ENCODE data around the gene MED4. TPM values are rescaled to one million over a fixed set of nuclear protein-coding genes. Genes with fewer than 3 reads are reported as not detected.

MED4 gene
- total RNA-seq, 2 experiments from 2014 or later: 55.4 to 58.7 TPM

DNA sequence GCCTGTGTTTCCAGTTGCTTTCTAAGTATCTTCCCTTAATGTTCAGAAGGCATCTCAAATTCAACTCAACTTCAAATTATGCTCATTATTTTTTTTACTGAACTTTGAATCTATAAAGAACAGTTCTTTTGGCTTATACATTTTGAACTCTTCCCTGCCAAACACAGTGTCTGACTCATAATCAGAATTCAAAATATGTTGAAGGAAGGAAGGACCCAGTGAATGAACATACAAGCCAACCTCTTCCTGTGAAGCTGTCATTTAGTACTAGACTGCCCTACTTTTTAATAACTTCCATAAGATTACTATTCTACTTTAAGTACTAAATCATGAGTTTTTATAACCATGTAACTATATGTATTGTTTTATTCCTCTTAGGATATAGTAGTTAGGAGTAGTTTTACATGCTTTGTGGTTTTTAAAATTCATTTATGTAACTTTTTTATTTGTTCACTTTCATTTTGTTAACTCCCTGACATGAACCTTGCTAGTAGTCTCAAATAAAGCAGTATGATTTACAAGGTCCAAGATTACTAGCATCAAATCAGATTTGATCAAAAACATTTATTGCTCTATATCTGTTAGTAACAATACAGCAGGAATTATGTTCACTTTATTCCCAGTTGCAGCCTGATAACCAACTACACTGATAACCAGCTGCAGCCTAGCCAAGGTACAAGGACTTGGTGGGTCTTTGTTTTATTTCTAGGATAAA lies 51.0 kb downstream of the MED4 start:
- ChIA-PET POLR2A (interaction anchor here (0.6 to 1.1 kb wide), 2 partner anchors 51 to 73 kb away, joined by 3 to 5 read pairs; partner anchors contain the start of gene MED4), CTCF (interaction anchor here (1.3 kb wide), 1 partner anchor 11 kb away, joined by 4 read pairs; no protein-coding TSS in a partner anchor)

- POLR2A ChIA-PET: no interaction called here
- CTCF ChIA-PET: interaction anchor here (1.3 kb wide), 1 partner anchor 12 kb away, joined by 4 read pairs; no protein-coding TSS in a partner anchor
Measured at GRCh38 chr13:48042894-48043293, 52.0 kb downstream of the MED4 start.

GRCh38 chr13:48040896-48041295 lies 54.0 kb downstream of the MED4 start:
- CTCF ChIA-PET: no interaction called here
- POLR2A ChIA-PET: no interaction called here

- CTCF ChIA-PET: interaction anchor here (0.6 kb wide), 1 partner anchor 1472 kb away, joined by 3 read pairs; no protein-coding TSS in a partner anchor
- POLR2A ChIA-PET: no interaction called here
Measured at GRCh38 chr13:48040049-48040448, 54.9 kb downstream of the MED4 start.

GRCh38 chr13:48038761-48039160 lies 56.1 kb downstream of the MED4 start:
- ChIA-PET POLR2A (interaction anchor here (1.4 kb wide), 1 partner anchor 10 kb away, joined by 3 read pairs; no protein-coding TSS in a partner anchor), CTCF (interaction anchor here (1.5 to 2.9 kb wide), 2 partner anchors 41 to 56 kb away, joined by 5 to 19 read pairs; partner anchors contain the start of gene MED4)

DNA sequence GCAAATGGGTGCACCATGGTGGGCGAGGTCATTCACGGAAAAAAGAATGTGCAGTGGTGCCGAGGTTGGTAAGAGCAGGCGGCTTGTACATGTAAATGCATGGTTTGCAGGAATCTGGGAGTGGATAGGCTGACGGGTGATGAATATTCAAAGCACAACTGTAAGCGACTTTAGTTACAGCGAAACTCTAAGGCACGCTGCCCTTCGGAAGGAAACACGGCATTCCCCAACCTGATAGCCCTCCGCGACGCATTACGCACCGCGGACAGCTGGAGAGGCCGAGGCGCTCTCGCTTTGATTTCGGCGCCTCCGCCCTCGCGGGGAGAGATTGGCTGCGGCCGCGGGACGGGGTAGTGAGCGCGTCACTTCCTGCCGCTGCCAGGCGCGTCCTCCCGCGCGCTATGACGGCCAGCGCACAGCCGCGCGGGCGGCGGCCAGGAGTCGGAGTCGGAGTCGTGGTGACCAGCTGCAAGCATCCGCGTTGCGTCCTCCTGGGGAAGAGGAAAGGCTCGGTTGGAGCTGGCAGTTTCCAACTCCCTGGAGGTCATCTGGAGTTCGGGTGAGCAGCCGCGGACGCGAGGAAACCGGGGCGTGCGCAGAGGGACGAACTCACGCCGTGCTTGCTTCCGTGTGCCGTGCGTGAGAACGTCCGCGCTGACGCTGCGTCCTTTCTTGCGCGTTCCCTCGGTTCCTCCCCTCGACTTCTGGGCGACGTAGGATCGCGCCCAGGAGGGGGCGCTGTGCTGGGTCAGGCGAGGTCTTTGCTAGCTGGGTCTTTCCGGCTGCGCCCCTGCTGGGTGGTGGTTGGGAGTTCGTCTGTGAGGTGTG lies 57.3 kb downstream of the MED4 start, which contains the start of gene NUDT15:
NUDT15 (plus strand) TSS at position 381 of the 828 bp plus-strand sequence; CDS start at position 402, 21 bp downstream.
- CTCF ChIA-PET: interaction anchor here (0.5 to 2.9 kb wide), 6 partner anchors 10 to 696 kb away, joined by 3 to 19 read pairs (median 4); partner anchors contain the start of gene MED4

GRCh38 chr13:48029859-48030258 lies 65.0 kb downstream of the MED4 start:
- ChIA-PET CTCF (no interaction called here), POLR2A (no interaction called here)

More for the DNA sequence above, 57.3 kb downstream of the MED4 start, which contains the start of gene NUDT15:
- POLR2A ChIA-PET: interaction anchor here (0.6 to 1.5 kb wide), 5 partner anchors 11 to 198 kb away, joined by 3 to 8 read pairs (median 3); partner anchors contain the start of genes MED4 and SUCLA2

GRCh38 chr13:48028066-48028465 lies 66.8 kb downstream of the MED4 start:
- POLR2A ChIA-PET: no interaction called here
- CTCF ChIA-PET: no interaction called here

Other genes starting within 250 kb of the MED4 start
- gene SUCLA2, start 93.8 kb downstream of the MED4 start, total RNA-seq: 10 to 100 TPM; 48.2 to 50.7 TPM
- 10 to 100 TPM; 23.7 to 24.5 TPM for gene NUDT15, start 57.4 kb downstream of the MED4 start, total RNA-seq
- gene ITM2B, start 138.1 kb upstream of the MED4 start, total RNA-seq: 10 to 100 TPM; 76.7 to 77.5 TPM
- 10 to 100 TPM; 34.1 to 36.9 TPM for gene RB1, start 208.6 kb upstream of the MED4 start, total RNA-seq